HG03095 (cell line): ENCODE measurements around the gene CPNE4.
"Not testable (repeated sequence)": the region's sequence is repeated elsewhere in the genome, so short reads cannot be mapped to it uniquely, and the experiment has no call there.

Experiments
- ATAC-seq: cut with Tn5 transposase; IDR thresholded peaks from one replicate; pipeline ENCODE4 v1.9.1; 2021; ENCODE audit warnings: moderate library complexity; ENCODE audit not compliant: unreplicated experiment

The CPNE4 gene

GRCh38 chr3:132034486-132035464 lies at the start of gene CPNE4:
TSS of gene CPNE4 (minus strand) at chr3:132035014.
- ATAC-seq: peak; percentile 70

DNA sequence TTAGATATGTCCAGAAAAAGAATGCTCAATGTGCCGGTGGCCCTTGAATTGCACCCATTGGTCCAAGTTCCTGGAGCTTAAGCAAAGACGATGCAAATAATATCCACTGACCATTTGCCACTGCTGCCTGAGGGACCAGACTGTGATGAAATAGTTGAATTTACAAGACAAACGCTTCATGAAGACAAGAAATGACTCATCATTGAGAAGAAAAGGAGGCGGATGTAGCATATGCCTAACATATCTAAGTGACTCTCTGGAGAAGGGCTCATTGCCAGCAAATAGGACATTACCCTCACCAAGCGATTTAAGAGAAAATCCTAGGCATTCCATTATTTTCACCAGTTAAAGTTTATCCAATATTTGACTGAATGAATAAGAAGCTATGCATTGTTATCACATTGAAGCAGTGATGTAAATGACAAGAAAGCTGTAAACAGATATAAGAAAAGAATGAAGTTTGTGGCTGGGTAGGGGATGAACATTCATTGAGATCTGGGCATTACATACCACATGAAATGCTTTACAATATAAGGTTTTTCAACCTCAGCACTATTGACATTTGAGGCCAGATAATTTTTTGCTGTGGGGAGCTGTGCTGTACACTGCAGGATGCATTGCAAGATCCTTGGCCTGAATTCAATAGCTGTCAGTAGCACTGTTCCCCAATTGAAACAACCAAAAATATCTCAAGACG lies 48.9 kb upstream of the CPNE4 start:
- ATAC-seq: no peak

DNA sequence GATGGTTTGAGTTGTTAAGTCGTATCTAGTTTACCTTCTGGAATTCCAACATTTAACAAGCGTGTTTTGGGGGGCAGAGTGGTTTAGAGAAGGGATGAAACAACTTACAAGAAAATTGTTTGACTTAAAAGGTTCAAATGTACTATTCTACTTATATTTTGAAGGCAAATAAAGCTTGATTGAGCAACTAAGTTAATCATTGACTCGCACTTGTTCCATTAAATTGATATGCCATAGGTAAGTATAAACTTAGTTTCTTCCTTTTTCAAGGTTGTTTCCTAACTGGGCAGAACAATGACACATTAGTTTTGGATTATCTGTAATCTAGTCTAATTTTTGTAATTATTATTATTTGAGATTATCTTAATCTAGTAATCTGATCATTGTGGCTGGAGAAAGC lies 48.3 kb upstream of the CPNE4 start:
- no peak for ATAC-seq

DNA sequence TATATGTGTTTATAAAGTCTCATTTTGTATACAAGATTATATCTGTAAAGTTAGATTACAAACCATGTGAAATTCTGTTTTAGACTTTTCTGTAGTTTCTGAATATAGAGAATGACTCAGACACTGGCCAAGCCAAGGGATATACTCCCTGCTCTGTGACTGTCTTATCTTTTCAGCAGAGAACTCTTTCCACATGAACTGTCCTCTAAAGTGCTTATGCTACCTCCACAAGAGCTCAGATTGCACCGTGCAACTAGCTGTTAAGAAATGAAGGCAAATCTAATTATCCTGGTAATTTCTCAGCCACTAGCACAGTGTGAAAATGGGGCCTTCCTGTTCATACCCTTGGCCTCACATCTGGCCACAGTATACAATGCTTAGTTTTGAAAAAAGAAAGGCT lies 44.3 kb upstream of the CPNE4 start:
- ATAC-seq: no peak

- no peak for ATAC-seq
Observed at GRCh38 chr3:132073771-132074170, 39.0 kb upstream of the CPNE4 start.

GRCh38 chr3:132071043-132071442 lies 36.2 kb upstream of the CPNE4 start:
- no peak for ATAC-seq

DNA sequence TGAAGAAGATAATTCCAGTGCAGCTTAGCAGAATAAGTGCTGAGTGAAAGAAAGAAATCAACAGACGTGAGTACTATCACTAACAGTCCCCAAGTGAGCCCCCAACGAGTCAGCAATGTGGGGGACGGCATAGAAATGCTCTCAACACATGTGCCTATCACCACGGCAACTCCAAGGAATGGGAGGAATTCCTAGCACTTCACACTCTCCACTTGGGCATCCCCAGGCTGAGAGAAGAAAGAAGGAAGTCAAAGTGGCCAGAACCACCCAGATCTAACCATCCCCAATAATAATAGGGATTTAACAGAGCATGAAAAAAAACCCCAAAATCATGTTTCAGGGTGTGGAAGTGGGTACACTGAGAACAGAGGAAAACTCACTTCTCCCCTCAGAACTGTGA lies 29.3 kb upstream of the CPNE4 start:
- no peak for ATAC-seq

- no peak for ATAC-seq
Observed at GRCh38 chr3:132062535-132062934, 27.7 kb upstream of the CPNE4 start.

- ATAC-seq: no peak
Observed at GRCh38 chr3:132055872-132056271, 21.1 kb upstream of the CPNE4 start.

DNA sequence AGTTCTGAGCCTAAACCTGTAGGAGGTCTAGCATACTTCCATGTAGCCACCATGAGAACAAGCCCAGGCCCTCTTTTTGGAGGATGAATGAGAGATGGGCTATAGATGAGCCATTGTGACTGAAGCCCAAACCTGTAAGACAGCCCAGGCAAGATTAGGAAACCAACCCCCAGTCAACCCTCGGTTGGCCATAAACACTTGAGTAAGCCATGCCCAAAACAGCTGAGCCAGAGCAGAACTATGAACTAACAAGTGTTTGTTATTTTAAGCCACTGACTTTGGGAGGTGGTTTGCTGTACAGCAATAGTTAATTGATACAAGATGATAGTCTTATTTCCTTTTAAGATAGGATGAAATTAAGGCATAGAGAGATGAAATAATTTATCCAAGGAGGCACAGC lies 12.4 kb upstream of the CPNE4 start:
- ATAC-seq: no peak

DNA sequence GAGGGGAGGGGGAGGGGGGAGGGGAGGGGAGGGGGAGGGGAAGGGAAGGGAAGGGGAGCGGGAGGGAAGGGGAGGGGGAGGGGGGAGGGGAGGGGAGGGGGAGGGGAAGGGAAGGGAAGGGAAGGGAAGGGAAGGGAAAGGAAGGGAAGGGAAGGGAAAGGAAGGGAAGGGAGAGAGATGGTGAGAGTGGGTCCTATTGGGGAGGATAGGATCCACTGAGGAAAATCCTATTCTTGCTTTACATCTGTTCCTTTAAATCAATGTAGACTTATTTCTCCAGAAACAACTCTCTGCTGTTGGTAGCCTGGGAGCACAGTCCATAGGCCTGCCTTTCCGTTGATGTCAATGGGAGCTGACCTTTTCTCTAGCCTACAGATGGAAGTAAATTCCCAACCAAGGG lies 10.1 kb upstream of the CPNE4 start:
- ATAC-seq: not testable (repeated sequence)

DNA sequence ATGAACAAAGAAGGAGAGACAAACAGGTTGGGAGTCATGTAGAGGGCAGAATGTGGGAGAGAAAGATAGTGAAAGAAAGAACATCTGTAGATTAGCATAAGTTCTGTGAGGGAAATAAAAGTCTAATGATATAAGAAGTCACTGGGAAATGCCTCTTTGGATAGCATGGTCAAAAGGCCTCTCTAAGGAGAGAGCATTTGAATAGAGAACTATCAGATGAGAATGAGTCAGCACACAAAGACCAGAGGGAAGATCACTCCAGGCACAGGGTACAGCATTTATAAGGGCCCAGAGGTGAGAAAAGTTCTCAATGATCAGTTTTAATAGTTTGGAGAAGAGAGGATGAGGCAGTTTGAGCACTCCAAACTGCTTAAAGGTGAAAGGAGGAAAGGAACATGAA lies 7.9 kb upstream of the CPNE4 start:
- no peak for ATAC-seq

DNA sequence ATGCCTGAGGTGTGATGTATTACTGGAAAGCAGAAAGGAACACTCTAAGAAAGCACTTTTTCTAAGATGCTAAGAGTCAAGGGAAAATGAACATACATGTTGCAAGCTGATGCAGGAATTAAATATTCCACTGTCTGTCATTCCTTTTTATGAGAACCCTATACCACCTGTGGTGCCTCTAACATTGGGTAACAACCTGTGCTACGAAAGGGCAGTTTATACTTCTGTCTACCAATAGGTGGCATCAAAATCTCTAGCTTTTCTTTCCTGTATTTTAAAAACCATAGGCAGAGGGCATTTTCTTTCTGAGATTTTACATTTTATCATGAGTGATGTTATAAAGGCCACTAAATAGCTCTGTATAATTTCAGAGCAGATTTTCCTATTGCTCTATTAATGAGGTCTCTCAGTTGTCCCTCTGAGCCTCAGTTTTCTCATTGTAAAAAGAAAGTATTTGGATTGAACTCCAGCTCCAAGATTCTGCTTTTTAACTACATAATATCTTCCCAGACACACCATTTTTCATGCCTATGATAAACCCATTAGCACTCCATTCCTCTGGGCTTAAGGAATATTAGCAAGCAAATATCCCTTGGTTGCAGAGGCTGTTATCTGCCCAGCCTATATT lies 3.5 kb upstream of the CPNE4 start:
- ATAC-seq: no peak

DNA sequence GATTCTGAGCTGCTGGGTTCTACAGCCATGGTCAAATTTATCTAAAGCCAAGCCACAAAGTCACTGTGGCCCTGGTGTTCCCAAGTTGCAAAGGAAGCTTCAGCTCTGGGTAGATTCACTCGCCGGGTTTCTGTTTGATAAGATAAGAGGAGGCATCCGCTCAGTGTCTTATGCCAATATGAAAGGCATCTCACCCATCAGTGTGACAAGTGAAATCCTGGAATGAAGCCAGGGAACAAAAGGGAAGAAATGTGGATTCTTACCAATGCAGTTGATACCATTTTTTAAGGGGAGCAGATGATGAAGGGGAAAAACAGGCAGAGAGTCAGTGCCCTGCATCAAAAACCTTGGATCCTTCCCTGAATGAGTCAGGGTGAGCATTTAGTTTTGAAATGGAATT lies 2.8 kb upstream of the CPNE4 start:
- no peak for ATAC-seq

- ATAC-seq: no peak
Observed at GRCh38 chr3:132037056-132037455, 2.2 kb upstream of the CPNE4 start.

GRCh38 chr3:132034097-132034485 lies 723 bp downstream of the CPNE4 start:
- no peak for ATAC-seq

- no peak for ATAC-seq
Observed at GRCh38 chr3:132033471-132033870, 1.3 kb downstream of the CPNE4 start.

- no peak for ATAC-seq
Observed at GRCh38 chr3:132032959-132033358, 1.9 kb downstream of the CPNE4 start.

GRCh38 chr3:132029182-132029902 lies 5.5 kb downstream of the CPNE4 start:
- peak; percentile 72 for ATAC-seq

DNA sequence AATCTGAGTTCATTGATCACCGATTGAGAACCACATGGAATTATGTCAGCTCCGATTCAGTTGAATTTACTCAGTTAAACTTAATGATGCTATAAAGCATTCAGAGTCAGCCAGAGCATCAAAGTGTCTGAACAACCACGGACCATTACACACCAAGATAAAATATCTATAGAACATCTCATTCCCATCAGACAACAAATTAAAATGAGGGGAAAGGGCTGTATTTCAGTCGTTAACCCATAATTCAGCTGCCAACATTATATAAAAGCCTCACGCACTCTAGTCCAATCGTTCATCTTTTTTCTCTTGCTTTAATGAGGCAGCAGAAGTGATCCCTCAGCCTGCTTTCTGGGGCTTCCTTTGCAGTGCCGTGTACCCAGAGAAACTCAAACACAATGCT lies 11.9 kb downstream of the CPNE4 start:
- no peak for ATAC-seq

DNA sequence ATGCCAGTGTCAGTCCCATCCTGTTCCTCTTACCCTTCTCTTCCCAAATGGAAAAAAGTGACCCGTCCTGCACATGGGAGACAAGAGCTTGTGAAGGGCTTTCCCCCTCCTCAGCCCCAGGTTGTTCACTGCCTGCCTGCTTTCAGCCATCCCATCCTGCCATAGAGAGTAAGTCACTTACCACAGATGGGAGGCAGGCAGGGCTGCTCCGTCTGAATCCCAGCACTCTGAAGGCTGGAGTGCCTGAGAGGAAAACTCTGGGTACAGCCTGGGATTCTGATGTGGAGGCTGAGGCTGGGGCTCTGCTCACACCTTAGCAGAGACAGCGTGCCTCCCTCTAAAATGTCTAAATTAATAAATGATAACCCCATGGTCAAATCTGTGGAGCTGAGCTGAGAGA lies 14.8 kb downstream of the CPNE4 start:
- ATAC-seq: no peak
